GM18498 (cell line): ENCODE data around the gene CNR2.
A peak's percentile ranks its signal among the peaks of the same experiment; 100 is the strongest.
"Not testable (repeated sequence)": the region's sequence is repeated elsewhere in the genome, so short reads cannot be mapped to it uniquely, and the experiment has no call there.

Experiments used
- ATAC-seq: cut with Tn5 transposase; IDR thresholded peaks from one replicate; pipeline ENCODE4 v1.9.1; 2021; ENCODE audit warnings: mild to moderate bottlenecking, moderate library complexity; ENCODE audit not compliant: unreplicated experiment

Gene CNR2

GRCh38 chr1:23889074-23889473 lies 24.1 kb downstream of the CNR2 start:
- ATAC-seq: no peak

DNA sequence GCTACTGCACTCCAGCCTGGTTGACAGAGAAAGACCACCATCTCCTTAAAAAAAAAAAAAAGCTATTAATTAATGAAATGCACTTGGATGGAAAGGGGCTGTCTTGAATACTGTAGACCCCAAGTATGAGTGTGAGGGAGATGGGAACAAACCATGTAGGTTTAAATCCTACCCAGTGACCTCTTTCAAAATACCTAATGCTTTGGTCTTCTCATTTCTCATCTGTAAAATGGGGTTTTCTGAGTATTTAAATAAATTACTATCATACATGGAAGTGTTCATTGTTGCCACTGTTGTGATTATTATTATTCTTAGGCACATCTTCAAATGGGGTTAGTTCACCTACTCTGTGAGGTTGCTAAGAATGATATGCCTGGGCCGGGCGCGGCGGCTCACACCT lies 27.9 kb downstream of the CNR2 start:
- no peak for ATAC-seq

DNA sequence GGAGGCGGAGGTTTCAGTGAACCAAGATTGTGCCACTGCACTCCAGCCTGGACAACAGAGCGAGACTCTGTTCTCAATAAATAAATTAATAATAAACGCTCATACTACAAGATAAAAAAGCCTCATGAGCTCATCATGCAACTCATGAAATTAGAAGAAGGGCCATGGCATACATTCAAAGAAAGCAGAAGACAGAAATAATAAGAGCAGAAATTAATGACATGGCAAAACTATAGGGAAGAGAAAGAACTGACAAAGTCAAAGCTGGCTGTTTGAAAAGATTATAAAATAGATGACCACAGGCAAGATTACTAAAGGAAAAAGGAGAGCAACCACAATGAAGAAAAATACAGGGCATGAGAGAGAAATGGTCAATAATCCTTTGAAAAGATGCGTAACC lies 30.4 kb downstream of the CNR2 start:
- no peak for ATAC-seq

DNA sequence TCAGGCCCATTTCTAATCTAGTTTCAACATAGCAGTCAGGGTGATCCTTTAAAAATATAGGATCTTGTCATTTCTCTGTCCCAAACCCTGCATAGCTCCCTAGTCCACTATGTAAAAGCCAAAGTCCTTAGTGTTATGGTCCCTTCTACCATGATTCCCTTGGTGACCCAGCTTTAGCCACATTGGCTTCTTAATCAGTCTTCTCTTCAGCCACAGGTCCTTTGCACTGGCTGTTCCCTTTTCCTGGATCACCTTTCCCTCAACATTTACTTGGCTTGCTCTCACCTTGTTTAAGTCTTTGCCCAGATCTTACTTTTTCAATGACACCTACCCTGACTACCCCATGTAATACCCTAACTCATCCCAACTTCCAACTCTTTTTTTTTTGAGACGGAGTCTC lies 33.4 kb downstream of the CNR2 start:
- ATAC-seq: no peak

GRCh38 chr1:23878668-23879067 lies 34.5 kb downstream of the CNR2 start:
- no peak for ATAC-seq

DNA sequence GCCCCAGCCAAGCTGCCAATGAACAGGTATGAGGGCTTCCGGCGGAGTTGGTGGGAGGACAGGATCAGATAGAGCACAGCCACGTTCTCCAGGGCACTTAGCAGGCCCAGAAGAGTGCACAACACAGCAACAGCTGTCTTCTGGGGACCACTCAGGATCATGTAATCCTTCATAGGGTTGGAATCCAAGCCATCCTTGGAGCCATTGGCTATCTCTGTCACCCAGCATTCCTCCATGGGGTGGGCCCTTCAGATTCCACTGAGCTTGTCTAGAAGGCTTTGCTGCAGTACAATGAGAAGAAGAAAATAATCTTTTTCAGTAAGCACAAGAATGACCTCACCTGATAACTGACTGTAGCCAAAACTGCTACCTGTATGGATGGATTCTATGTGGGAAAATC lies 37.8 kb downstream of the CNR2 start:
- ATAC-seq: no peak

DNA sequence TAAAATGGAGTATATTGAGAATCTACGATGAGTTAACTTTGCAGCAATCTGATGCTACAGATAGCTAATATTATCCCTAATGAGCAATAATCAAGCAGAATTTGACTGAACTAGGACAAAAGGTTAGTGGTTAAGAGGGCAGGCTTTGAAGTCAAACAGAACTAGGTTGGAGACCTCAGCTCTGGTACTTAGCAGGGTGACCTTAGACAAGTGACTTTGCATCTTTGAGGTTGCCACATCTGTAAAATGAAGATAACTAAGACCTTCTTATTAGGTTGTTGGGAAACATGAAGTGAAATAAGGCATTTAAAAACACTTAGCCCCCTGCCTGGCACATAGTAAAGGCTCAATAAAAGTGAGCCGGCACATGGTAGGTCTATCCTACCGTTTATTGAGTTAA lies 40.7 kb downstream of the CNR2 start:
- no peak for ATAC-seq

- no peak for ATAC-seq
These were observed 44.1 kb downstream of the CNR2 start for GRCh38 chr1:23869051-23869450.

GRCh38 chr1:23868557-23869016 lies 44.6 kb downstream of the CNR2 start:
- peak; percentile 5 for ATAC-seq

- peak; percentile 95 for ATAC-seq
These were observed 45.1 kb downstream of the CNR2 start, which contains the start of gene FUCA1 for GRCh38 chr1:23867895-23868556. FUCA1 (minus strand) TSS chr1:23868290; CDS start chr1:23868286, 4 bp downstream.

GRCh38 chr1:23867542-23867894 lies 45.6 kb downstream of the CNR2 start:
- no peak for ATAC-seq

- ATAC-seq: no peak
These were observed 47.6 kb downstream of the CNR2 start for GRCh38 chr1:23865543-23865930.

DNA sequence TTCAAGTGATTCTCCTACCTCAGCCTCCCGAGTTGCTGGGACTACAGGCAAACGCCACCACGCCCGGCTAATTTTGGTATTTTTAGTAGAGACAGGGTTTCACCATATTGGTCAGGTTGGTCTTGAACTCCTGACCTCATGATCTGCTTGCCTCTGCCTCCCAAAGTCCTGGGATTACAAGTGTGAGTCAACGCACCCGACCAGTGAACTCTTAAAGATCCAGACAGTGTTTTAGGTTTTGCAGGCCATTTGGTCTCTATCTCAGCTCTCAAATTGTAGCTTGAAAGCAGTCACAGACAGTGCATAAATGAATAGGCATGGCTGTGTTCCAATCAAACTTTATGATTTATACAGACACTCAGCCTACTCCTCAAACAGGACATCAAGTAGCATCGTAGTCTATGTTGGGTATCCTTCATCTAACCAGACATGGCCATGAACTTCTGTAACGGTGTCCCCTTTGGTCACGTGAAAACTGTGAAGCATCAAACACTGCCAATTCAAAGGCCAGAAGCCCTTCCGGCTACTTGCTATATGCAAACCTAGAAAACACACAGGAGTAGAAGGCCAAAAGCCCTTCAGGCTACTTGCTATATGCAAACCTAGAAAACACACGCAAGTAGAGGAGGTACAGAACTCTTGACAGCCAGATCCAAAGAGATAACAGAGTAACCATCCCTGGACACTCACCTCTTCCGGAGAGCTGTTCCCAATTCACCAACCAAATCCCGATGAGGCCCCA lies 48.2 kb downstream of the CNR2 start:
- no peak for ATAC-seq

GRCh38 chr1:23862640-23863039 lies 50.5 kb downstream of the CNR2 start:
- no peak for ATAC-seq

- no peak for ATAC-seq
These were observed 58.6 kb downstream of the CNR2 start for GRCh38 chr1:23854568-23854967.

DNA sequence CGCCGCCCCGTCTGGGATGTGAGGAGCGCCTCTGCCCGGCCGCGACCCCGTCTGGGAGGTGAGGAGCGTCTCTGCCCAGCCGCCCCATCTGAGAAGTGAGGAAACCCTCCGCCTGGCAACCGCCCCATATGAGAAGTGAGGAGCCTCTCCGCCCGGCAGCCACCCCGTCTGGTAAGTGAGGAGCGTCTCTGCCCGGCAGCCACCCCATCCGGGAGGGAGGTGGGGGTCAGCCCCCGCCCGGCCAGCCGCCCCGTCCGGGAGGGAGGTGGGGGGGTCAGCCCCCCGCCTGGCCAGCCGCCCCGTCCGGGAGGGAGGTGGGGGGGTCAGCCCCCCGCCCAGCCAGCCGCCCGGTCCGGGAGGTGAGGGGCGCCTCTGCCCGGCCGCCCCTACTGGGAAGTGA lies 60.0 kb downstream of the CNR2 start:
- not testable (repeated sequence) for ATAC-seq

GRCh38 chr1:23851406-23851805 lies 61.8 kb downstream of the CNR2 start:
- not testable (repeated sequence) for ATAC-seq

- no peak for ATAC-seq
These were observed 64.2 kb downstream of the CNR2 start for GRCh38 chr1:23848673-23849616.

- ATAC-seq: not testable (repeated sequence)
These were observed 65.6 kb downstream of the CNR2 start for GRCh38 chr1:23847482-23848095.

GRCh38 chr1:23845163-23845562 lies 68.0 kb downstream of the CNR2 start:
- ATAC-seq: no peak

DNA sequence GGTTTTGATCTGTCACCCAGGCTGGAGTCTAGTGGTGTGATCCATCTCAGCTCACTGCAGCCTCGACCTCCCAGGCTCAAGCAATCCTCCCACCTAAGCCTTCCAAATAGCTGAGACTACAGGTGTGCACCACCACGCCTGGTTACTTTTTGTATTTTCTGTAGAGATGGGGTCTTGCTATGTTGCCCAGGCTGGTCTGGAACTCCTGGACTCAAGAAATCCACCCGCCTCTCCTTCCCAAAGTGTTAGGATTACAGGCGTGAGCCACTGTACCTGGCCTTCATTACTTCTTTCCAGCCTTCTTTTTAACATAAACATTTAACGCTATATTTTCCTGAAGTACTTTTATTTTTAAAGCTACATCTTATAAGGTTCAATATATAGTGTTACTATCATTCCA lies 69.5 kb downstream of the CNR2 start:
- no peak for ATAC-seq
